Neutrophil (primary cell): ENCODE data around the gene UBE3C.

Experiments used
- H3K27ac ChIP-seq: fragments of 200-600 bp; sonication (generic); 2 replicates; pipeline ENCODE4 v1.5.1; 2016; ENCODE audit warnings: mild to moderate bottlenecking, moderate library complexity
- H3K27me3 ChIP-seq: fragments of 200-600 bp; sonication (generic); 2 replicates; pipeline ENCODE4 v1.6.0; 2016; ENCODE audit warnings: mild to moderate bottlenecking
- H3K36me3 ChIP-seq: fragments of 200-600 bp; sonication (generic); 2 replicates; pipeline ENCODE4 v1.5.1; 2017
- H3K4me1 ChIP-seq, 2 experiments: fragments of 200-600 bp in 1 of 2; sonication (generic) in 1 of 2; 1 replicate in 1 of 2; 2 replicates in 1 of 2; pipeline versions ENCODE4 v1.5.1 to v1.6.1; 2013 to 2016; ENCODE audit warnings: low read depth in 1 of 2, low read length in 1 of 2, mild to moderate bottlenecking in 1 of 2, moderate library complexity in 1 of 2; ENCODE audit not compliant: control insufficient read depth in 1 of 2, insufficient read depth in 1 of 2
- H3K4me3 ChIP-seq, 2 experiments: fragments of 200-600 bp in 1 of 2; sonication (generic) in 1 of 2; 1 replicate in 1 of 2; 2 replicates in 1 of 2; pipeline ENCODE4 v1.5.1; 2013 to 2016; ENCODE audit warnings: low read depth in 1 of 2, low read length in 1 of 2, mild to moderate bottlenecking in 1 of 2, moderate library complexity in 1 of 2
- H3K9me3 ChIP-seq: fragments of 200-600 bp; sonication (generic); 2 replicates; pipeline ENCODE4 v1.5.1; 2016
- CTCF ChIP-seq: fragments of 200-600 bp; sonication (generic); IDR thresholded peaks from 2 replicates; pipeline ENCODE4 v1.5.1; 2016; ENCODE audit warnings: antibody characterized with exemption

The UBE3C gene

GRCh38 chr7:157269341-157270059 lies 130.8 kb downstream of the UBE3C start:
- Histone ChIP-seq H3K4me1 (peaks cover 9 to 10% of the 10 kb centered on the region in 2 experiments), H3K27me3 (no peaks in the 10 kb centered on the region)

GRCh38 chr7:157270060-157270444 lies 131.3 kb downstream of the UBE3C start:
- peaks cover 11 to 13% of the 10 kb centered on the region in 2 experiments for H3K4me1 ChIP-seq
- no peaks in the 10 kb centered on the region for H3K9me3 ChIP-seq
- no peak overlapping the region for H3K27ac ChIP-seq
- H3K4me3 ChIP-seq = no peak overlapping the region
- peaks cover 70% of the 10 kb centered on the region for H3K36me3 ChIP-seq
- no peaks in the 10 kb centered on the region for H3K27me3 ChIP-seq
- TF ChIP-seq CTCF = no peak

More at GRCh38 chr7:157269341-157270059, 130.8 kb downstream of the UBE3C start:
- no peak for TF ChIP-seq CTCF
- Histone ChIP-seq H3K9me3 (no peaks in the 10 kb centered on the region), H3K36me3 (peaks cover 75% of the 10 kb centered on the region), H3K27ac (no peak overlapping the region), H3K4me3 (no peak overlapping the region)

GRCh38 chr7:157271315-157271990 lies 132.7 kb downstream of the UBE3C start:
- Histone ChIP-seq H3K36me3 (peaks cover 56% of the 10 kb centered on the region), H3K27ac (no peak overlapping the region), H3K4me3 (no peak overlapping the region), H3K9me3 (no peaks in the 10 kb centered on the region), H3K4me1 (peaks cover 12 to 20% of the 10 kb centered on the region in 2 experiments), H3K27me3 (no peaks in the 10 kb centered on the region)
- no peak for TF ChIP-seq CTCF

- Histone ChIP-seq H3K4me1 (peaks cover 15 to 25% of the 10 kb centered on the region in 2 experiments), H3K27ac (no peak overlapping the region), H3K9me3 (no peaks in the 10 kb centered on the region), H3K27me3 (no peaks in the 10 kb centered on the region), H3K4me3 (no peak overlapping the region), H3K36me3 (peaks cover 51% of the 10 kb centered on the region)
- TF ChIP-seq CTCF = no peak
These were observed 133.2 kb downstream of the UBE3C start for GRCh38 chr7:157271991-157272324.

- TF ChIP-seq CTCF = no peak
- Histone ChIP-seq H3K36me3 (peaks cover 45% of the 10 kb centered on the region), H3K27ac (no peak overlapping the region), H3K4me1 (peaks cover 19 to 31% of the 10 kb centered on the region in 2 experiments), H3K4me3 (no peak overlapping the region), H3K27me3 (no peaks in the 10 kb centered on the region), H3K9me3 (no peaks in the 10 kb centered on the region)
These were observed 133.9 kb downstream of the UBE3C start for GRCh38 chr7:157272351-157273207.
